B cell (primary cell): ENCODE results near the gene ACADS.

Experiments used
- CTCF ChIP-seq: fragments of 200-600 bp; IDR thresholded peaks from one replicate; pipeline ENCODE4 v1.8.0; 2022; ENCODE audit warnings: antibody characterized with exemption, mild to moderate bottlenecking
- EZH2 ChIP-seq: IDR thresholded peaks from 2 replicates; pipeline ENCODE4 v1.6.1; 2012; ENCODE audit warnings: borderline replicate concordance, low read depth, mild to moderate bottlenecking, moderate library complexity, low read length; ENCODE audit not compliant: insufficient read depth, poor library complexity, severe bottlenecking

GRCh38 chr12:120760349-120761254 lies 35.0 kb downstream of the ACADS start:
- TF ChIP-seq CTCF (no peak), EZH2 (no peak)
